ENCODE measurements around the gene NFIC.

The NFIC gene

GRCh38 chr19:3513229-3514140 is 147.1 kb downstream of the NFIC start:
- no peak for DNase-seq

- DNase-seq, result no peak
These were observed 148.5 kb downstream of the NFIC start for GRCh38 chr19:3514930-3515329.

GRCh38 chr19:3515891-3516422 is 149.6 kb downstream of the NFIC start:
- DNase-seq, result no peak

GRCh38 chr19:3516675-3517207 is 150.4 kb downstream of the NFIC start:
- DNase-seq, result no peak

- no peak for DNase-seq
These were observed 151.3 kb downstream of the NFIC start for GRCh38 chr19:3517638-3518037.

- no peak for DNase-seq
These were observed 151.9 kb downstream of the NFIC start for GRCh38 chr19:3518255-3518654.

GRCh38 chr19:3518659-3519058 is 152.3 kb downstream of the NFIC start:
- DNase-seq, result no peak
